ENCODE measurements around the gene SLC16A6. TPM values are rescaled to one million over a fixed set of nuclear protein-coding genes. Genes with fewer than 3 reads are reported as not detected.
"Not testable (repeated sequence)": the region's sequence is repeated elsewhere in the genome, so short reads cannot be mapped to it uniquely, and the experiment has no call there.

Gene SLC16A6
- total and polyA plus RNA-seq, 8 donors: 0.02 to 1.0 (median 0.09) TPM

DNA sequence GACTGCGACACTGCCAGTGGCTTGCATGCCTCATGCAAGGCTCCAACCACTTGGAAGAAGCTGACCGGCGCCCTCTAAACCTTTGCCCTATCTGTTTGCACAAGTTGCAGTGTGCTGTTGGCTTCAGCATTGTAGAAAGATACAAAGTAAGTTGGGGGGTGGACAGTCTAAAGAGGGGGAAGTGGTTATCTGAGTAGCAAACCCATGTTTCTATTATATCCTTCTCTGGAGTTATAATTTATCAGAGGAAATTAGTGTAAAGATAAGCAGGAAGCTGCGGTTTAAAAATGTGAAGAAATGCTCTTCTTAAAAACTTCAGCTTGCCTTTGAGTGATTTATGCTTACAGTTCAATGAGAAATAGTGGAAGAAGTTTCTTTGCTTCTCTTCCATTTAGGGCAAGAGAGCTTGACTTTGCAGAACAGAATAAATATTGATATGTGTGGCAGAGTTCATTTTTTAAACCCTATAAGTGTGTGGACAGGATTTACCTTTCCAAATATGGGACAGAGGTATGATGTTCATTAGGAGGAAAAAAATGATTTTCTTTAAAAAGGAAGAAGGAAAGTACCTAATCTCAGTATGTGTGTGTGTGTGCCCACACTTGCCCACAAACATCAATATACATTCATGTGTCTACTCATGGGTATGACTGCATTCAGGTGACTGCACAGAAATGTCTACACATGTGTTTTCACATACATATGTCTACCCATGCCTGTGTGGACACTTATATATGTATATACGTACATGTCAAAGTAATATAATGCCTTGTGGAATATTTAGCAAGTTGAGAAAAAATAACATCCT lies 35.0 kb downstream of the SLC16A6 start:
- ATAC-seq: no peak
- WGBS, 2 donors: 71 to 77% methylated on average over 5 of the region's 5 CpGs
- no peak for DNase-seq
- Histone ChIP-seq H3K27me3 (no peaks in the 10 kb centered on the region), H3K4me1 (peaks cover 0 to 3% (median 0%) of the 10 kb centered on the region in 3 donors), H3K9me3 (no peaks in the 10 kb centered on the region), H3K4me3 (no peak overlapping the region), H3K27ac (no peak overlapping the region), H3K36me3 (peaks cover 0 to 9% (median 0%) of the 10 kb centered on the region in 3 donors)
- FAIRE-seq: no peak
- intact Hi-C loops (cut with DNase I): no loop called here
- no peak for TF ChIP-seq CTCF (IDR thresholded peaks at IDR 0.05)

GRCh38 chr17:68255151-68255550 lies 35.8 kb downstream of the SLC16A6 start:
- H3K36me3 ChIP-seq: peaks cover 0 to 16% (median 0%) of the 10 kb centered on the region in 3 donors
- no peaks in the 10 kb centered on the region for H3K9me3 ChIP-seq
- no peak for DNase-seq
- no peak for TF ChIP-seq CTCF (IDR thresholded peaks at IDR 0.05)
- no peak overlapping the region for H3K27ac ChIP-seq
- ATAC-seq: no peak
- intact Hi-C loops (cut with DNase I): no loop called here
- WGBS, 2 donors: 81 to 85% methylated on average over 4 of the region's 4 CpGs
- peaks cover 0 to 3% (median 0%) of the 10 kb centered on the region in 3 donors for H3K4me1 ChIP-seq
- FAIRE-seq: no peak
- H3K27me3 ChIP-seq: no peaks in the 10 kb centered on the region
- no peak overlapping the region for H3K4me3 ChIP-seq

DNA sequence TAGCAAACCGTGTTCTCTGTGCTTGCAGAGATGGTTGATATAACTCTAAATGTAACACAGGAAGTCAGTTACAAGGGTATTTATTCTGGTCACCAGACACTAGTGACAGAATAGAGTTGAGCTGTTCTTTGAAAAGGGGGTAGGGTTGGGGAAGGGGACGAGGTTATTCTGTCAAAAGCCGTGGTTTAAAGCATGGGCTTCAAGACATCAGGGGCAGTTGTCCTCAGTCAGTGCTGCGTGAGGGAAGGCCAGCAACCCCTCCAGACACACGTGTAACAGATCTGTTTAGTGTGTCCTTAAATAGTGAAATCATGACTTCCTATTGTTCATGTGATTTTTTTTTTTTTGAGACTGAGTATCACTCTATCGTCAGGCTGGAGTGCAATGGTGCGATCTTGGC lies 37.5 kb downstream of the SLC16A6 start:
- intact Hi-C loops (cut with DNase I); H3K9me3 ChIP-seq; FAIRE-seq; DNase-seq; H3K27ac ChIP-seq; H3K27me3 ChIP-seq; H3K4me3 ChIP-seq; ATAC-seq; H3K4me1 ChIP-seq: not testable (repeated sequence)
- 88 to 92% methylated on average over 7 of the region's 7 CpGs for WGBS, 2 donors
- H3K36me3 ChIP-seq: peaks cover 0 to 16% (median 0%) of the 10 kb centered on the region in 3 donors

GRCh38 chr17:68249354-68249765 lies 41.6 kb downstream of the SLC16A6 start:
- WGBS, 2 donors: 74 to 78% methylated on average over 7 of the region's 7 CpGs
- no peaks in the 10 kb centered on the region for H3K9me3 ChIP-seq
- intact Hi-C loops (cut with DNase I): no loop called here
- no peak overlapping the region for H3K4me3 ChIP-seq
- no peak for FAIRE-seq
- TF ChIP-seq CTCF (IDR thresholded peaks at IDR 0.05): no peak
- no peak for ATAC-seq
- peaks cover 0 to 8% (median 0%) of the 10 kb centered on the region in 3 donors for H3K4me1 ChIP-seq
- H3K27ac ChIP-seq: no peak overlapping the region
- no peak for DNase-seq
- peaks cover 0 to 15% (median 0%) of the 10 kb centered on the region in 3 donors for H3K36me3 ChIP-seq
- H3K27me3 ChIP-seq: no peaks in the 10 kb centered on the region

GRCh38 chr17:68248891-68249290 lies 42.0 kb downstream of the SLC16A6 start:
- intact Hi-C loops (cut with DNase I): no loop called here
- Histone ChIP-seq H3K4me1 (peaks cover 0 to 8% (median 0%) of the 10 kb centered on the region in 3 donors), H3K4me3 (peak overlapping the region in 1 of 4 donors; percentile 86), H3K9me3 (no peaks in the 10 kb centered on the region), H3K27ac (no peak overlapping the region), H3K27me3 (no peaks in the 10 kb centered on the region), H3K36me3 (peaks cover 0 to 12% (median 0%) of the 10 kb centered on the region in 3 donors)
- TF ChIP-seq CTCF (IDR thresholded peaks at IDR 0.05): no peak
- WGBS, 2 donors: 68 to 80% methylated on average over 5 of the region's 5 CpGs
- ATAC-seq (no peak), DNase-seq (no peak), FAIRE-seq (no peak)

All from pancreas (tissue), 10 donors.